Stimulated activated CD8-positive, alpha-beta memory T cell treated with anti-CD3 and anti-CD28 coated beads, Interleukin-15, amount 100 ng/mL, for 48 hours (primary cell): ENCODE data around the gene PAK6.

ENCODE experiments used
- DNase-seq, 2 donors: peaks; one replicate each; pipeline ENCODE4 v3.0.0-alpha.2; 2020; ENCODE audit warnings: low read depth in 2 of 2

The PAK6 gene

GRCh38 chr15:40238532-40239403, at the start of gene PAK6:
PAK6 (plus strand) TSS chr15:40239063; CDS start chr15:40264786, 25,723 bp downstream.
- DNase-seq = peak in 1 of 2 donors; percentile 26

- no peak for DNase-seq
Observed at GRCh38 chr15:40190591-40190990, 48.3 kb upstream of the PAK6 start.

GRCh38 chr15:40192942-40193341, 45.9 kb upstream of the PAK6 start:
- DNase-seq = no peak

DNA sequence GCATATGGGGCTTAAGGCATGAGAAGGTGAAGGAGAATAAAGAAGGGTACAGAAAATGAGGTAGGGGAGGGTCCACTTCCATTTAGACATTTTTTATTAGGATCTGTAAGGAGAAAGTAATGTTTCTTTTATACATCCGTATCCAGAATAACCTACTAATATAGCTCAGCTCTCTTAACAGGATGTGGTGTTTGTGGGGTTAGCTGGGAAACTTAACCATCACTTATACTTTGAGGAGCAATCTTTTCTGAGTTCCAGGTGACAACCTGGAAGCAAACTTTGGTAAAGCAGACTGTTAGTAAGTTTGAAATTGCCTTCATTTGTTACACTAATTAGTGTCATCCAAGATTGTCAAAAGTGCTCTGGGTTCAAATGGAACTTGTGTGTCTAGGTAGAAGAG, 41.4 kb upstream of the PAK6 start:
- no peak for DNase-seq

- no peak for DNase-seq
Observed at GRCh38 chr15:40198355-40199085, 40.3 kb upstream of the PAK6 start.

DNA sequence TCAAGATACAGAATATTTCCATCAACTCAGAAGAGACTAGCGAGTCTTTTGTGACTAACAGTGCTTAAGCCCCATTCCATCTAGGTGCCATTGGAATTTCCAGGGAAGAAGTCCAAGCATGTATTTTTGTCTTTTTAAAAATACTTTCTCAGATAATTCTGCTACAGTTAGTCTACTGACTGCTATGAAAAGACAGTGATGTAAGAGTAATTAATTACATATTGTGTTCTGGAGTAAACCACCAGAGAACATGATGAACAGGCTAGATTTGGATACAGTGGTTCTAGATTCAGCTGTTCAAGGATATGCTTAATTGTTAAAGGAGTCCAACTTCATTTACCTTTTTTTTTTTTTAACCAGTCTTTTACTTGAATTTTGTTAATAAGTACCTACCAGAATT, 34.8 kb upstream of the PAK6 start:
- DNase-seq = no peak

DNA sequence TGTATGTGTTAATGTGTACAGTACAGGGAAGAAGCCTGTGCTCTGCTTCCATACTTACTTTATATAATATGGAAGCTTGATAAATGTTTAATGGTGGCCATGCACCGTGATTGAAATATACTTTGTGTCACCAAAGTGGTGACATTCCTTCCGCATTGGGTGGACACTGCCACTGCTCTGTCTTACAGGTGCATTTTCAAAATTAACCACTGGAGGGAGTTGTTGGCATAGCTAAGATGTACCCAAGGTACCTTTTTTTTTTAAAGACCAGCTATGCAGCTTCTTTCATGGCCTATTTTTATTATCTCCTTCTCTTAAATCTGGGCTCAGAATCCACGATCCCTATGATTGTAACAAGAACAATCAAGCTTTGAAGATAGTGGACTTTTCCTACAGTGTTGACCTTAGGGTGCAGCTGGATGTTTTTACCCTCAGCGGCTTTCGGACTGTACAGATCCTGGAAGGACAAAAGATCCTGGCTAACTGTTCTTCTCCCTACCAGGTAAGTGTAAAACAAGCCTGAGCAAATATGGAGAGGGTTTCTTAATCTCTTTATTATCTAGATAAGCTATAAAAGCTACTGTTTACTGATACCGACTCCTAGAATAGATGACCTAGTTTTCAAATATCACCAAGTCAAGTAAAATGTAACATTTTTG, 21.6 kb upstream of the PAK6 start:
- DNase-seq = peak in 1 of 2 donors; percentile 19

GRCh38 chr15:40219801-40220200, 19.1 kb upstream of the PAK6 start:
- no peak for DNase-seq

GRCh38 chr15:40222131-40222530, 16.7 kb upstream of the PAK6 start:
- DNase-seq = no peak

- no peak for DNase-seq
Observed at GRCh38 chr15:40226736-40227135, 12.1 kb upstream of the PAK6 start.

- DNase-seq = no peak
Observed at GRCh38 chr15:40229316-40229715, 9.5 kb upstream of the PAK6 start.

DNA sequence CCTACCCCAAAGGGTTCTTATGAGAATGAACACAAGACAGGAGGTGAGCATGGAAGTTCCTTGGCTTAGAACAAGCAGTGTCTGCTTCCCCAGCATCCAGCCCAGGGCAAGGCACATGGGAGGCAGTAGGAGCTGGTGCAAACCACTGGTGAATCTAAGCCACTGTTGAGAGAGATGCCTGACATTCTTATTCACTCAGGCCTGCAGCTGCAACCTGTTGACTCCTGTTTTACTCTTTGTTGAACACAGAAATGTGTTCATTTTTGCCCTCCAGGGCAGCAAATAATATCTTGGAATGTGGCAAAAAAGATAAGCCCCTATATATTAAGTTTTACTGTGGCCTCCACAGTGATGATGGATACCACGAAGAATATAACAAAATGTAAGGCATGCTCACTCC, 8.9 kb upstream of the PAK6 start:
- no peak for DNase-seq

DNA sequence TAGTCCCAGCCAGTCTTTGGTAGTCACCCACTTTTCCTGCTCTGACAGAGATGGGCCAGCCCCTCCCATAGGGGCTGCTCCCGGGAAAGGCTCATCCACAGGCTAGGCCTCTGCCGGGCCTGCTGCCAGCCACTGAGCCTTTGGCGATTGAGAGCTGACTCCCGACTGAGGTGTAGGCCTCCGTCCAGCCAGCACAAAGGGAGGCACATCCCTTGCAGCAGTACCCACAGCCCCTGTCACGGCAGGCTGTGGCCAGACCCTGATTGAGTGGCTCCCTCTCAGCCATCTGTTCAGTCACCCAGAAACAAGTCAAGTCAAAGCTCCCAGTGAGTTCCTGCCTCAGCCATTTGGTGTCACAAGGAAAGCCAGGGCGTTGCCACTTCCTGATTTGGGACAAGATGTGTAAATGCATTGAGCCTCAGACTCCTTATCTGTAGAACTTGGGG, 6.2 kb upstream of the PAK6 start:
- no peak for DNase-seq

- DNase-seq = no peak
Observed at GRCh38 chr15:40233727-40234577, 4.9 kb upstream of the PAK6 start.

DNA sequence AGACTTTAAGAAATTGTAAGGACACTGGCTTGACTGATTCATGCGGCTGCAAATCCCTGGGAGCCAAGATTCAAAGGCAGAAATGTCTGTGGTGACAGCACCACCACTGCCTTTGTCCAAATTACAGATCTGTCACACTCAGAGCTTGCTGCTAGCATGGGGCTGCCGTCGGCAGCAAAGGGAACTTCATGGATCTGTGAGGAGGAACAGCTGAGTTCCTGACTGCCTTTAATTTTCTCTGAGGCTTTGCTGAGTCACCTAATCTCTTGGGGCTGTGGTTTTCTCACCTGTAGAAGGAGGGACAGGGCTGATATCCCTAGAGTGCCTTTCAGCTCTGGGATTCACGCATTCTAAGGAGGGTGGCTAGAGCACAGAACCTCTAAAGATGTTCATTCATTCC, 4.1 kb upstream of the PAK6 start:
- DNase-seq = no peak

GRCh38 chr15:40235201-40235885, 3.5 kb upstream of the PAK6 start:
- no peak for DNase-seq

DNA sequence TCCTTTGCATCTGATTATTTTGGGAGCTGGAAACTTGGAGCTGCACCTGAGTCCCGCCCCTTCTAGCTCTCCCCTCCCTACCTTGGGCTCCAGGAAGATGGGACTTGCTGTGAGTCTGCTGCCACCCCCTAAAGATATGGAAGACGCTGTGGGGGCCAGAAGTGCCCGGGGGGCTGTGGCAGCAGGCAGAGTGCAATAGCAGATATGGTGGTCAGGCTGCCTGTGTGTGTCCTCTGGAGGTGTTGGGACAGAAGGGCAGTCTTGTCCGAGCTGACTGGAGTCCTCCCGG, 485 bp downstream of the PAK6 start:
- no peak for DNase-seq

DNA sequence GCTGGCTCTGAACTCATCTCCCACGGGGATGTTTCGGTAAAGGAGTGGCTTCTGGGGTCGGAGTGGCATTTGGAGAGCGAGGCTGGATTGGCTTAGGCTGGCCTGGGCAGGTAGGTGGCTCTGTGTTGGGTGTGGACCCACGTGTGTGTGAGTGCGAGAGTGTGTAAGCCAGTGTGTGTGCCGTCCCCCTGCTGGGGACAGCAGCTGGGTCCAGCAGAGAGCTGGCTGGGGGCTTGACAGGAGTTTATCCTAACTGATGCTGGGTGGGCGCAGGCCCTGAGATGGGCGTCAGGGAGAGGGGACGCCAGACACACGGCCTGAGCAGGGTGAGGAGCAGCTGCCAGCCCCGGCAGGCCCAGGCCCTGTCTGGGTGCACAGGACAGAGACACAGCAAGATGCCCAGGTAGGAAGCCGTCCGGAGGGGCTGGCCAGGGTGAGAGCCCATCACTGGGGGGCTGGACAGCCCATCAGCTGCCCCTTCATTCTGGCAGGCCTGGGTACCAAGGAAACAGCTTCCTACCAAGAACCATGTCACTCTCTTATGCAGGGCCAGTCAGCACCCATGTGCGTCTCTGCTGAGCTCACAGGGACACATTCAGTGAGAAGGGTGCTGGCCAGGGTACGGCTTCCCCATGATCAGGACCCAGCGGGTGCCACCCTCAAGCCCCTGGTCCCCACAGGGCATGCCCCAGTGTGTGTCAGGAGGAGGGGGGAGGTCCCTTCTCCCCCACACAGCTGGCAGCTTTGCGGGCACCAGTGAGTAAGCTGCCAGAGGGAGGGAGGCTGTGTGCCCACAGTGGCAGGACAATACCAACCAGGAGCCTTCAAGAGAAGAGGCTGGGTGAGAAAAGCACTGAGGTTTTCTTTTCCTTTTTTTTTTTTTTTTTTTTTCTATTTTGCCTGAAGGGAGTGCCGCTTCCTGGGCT, 1.1 kb downstream of the PAK6 start:
- no peak for DNase-seq

DNA sequence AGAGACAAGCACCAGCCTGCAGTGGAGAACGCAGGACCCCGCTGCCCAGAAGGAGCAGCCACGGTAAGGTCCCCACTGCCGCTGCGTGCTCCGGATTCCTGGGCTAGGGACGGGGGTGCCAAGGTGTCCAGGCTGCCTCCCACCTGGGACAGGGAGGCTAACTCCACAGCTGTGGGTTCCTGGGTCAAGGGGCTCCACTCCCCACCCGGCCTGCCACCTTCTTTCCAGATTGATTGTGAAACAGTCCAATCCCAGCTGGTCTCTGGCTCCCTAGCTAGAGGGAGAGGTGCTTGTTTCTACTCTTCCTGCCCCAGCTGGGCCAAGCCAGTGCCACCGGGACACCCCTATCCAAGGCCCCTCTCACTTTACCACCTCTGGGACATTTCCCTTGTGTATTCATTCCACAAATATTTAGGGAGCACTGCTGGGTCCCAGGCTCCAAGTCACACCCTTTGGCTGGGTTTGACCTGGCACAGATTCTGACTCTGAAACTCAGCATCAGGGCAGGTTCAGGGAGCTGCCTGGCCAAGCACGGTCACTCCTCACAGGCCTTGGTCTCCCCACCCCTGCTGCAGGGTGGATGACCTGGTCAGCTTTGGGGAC, 1.9 kb downstream of the PAK6 start:
- DNase-seq = no peak
